Epithelial cell of esophagus (primary cell): ENCODE results near the gene CCDC40.

Experiments
- DNase-seq: peaks from one replicate; pipeline ENCODE4 v3.0.0; 2010; ENCODE audit warnings: low read depth
- H3K4me3 ChIP-seq: 2 replicates; pipeline ENCODE4 v1.5.1; 2011; ENCODE audit warnings: mild to moderate bottlenecking, low read length, control low read depth
- CTCF ChIP-seq: IDR thresholded peaks from 2 replicates; pipeline ENCODE4 v1.5.1; 2011; ENCODE audit warnings: low read depth, mild to moderate bottlenecking, low read length, control low read depth, inconsistent platforms; ENCODE audit not compliant: insufficient read depth; ENCODE audit errors: missing control alignments

Gene CCDC40

DNA sequence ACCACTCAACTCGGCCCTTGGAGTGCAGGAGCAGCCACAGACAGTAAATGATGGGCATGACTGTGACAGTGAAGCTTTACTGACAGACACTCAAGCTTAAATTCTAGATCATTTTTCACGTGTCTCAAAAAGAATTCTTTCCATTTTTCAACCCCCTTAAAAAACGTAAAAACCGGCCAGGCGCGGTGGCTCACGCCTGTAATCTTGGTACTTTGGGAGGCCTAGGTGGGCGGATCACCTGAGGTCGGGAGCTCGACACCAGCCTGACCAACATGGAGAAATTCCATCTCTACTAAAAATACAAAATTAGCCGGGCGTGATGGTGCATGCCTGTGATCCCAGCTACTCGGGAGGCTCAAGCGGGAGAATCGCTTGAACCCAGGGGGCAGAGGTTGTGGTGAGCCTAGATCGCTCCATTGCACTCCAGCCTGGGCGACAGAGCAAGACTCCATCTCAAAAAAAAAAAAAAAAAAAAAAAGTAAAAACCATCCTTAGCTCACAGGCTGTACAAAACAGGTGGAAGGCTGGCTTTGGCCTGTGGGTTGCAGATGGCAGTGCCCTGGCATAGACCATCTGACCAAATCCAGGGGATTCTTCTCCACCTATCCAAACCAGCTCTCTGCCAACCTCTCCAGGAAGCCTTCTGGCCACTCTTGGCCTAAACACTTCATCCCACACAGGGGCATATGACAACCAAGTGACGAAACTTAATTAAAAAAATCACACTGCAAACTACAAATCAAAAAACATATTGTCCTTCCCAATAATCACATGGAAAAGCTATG, 19.0 kb upstream of the CCDC40 start:
- no peak for DNase-seq
- no peak for TF ChIP-seq CTCF

DNA sequence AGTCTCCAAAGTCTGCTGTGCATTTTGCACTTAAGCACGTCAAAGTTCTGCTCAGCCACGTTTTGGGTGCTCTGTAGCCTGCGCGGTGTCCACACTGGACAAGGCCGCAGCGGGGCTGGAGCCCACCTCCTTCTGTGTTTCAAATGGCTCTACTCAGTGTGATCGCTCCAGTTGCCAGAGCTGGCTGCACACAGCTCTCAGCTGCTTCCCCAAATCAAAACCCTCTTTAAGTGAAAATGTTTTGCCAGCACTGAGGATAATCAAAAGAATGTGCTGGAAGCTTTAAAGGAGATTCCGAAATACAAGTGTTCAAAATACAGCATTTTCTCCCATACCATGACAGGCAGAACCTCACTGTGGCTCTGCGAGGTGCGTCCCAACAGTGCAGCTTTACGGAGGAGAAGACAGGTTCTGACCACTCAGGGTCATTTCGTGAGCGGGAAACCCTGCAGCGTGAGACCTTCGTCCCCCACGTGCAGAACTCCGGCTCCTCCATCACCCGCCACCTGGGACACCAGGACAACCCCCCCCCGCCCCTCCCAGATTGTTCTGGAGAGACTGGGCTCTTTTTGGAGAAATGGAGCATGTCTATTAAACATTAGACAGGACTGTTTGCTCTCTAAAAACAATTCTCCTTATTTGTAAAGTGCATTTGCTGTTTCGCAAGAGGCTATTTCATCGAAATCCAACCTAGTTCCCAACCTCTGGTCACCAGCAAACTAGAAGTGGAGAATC, 17.4 kb upstream of the CCDC40 start:
- TF ChIP-seq CTCF = no peak
- H3K4me3 ChIP-seq = no peak overlapping the region

More for the DNA sequence above, 19.0 kb upstream of the CCDC40 start:
- H3K4me3 ChIP-seq = no peak overlapping the region

DNA sequence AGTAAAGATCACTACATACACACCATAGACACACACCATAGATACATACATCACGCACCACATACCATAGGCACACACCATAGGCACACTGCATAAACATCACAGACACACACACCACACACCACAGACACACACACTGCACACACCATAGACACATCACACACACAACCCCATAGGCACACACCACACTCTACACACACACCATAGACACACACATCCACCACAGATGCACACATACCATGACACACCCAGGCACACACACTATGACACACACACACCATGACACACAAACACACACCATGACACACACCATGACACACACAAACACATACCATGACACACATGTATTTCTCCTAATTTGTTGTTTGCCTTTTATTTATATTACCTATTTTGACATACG, 14.8 kb upstream of the CCDC40 start:
- no peak for DNase-seq
- no peak overlapping the region for H3K4me3 ChIP-seq
- no peak for TF ChIP-seq CTCF

More for the DNA sequence above, 17.4 kb upstream of the CCDC40 start:
- no peak for DNase-seq

GRCh38 chr17:80023481-80024205, 12.8 kb upstream of the CCDC40 start:
- no peak overlapping the region for H3K4me3 ChIP-seq

DNA sequence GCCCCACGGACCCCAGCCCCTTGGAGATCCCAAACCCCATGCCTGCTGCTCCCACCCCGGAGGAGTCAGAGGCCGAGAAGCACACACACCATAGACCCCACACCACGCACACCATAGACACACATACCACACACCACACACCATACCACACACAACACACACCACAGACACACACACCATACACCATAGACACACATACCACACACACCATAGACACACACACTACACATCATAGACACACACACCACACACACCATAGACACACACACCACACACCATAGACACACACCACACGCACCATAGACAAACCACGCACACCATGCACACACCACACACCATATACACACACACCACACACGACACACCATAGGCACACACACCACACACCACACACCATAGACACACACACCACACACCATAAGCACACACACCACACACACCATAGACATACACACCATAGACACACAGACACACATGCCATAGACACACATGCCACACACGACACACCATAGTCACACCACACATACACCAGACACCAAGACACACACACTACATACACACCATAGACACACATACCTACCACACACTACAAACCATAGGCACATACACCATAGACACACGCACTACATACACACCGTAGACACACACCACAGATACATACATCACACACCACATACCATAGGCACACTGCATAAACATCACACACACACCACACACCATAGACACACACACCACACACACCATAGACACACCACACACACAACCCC, 12.1 kb upstream of the CCDC40 start:
- TF ChIP-seq CTCF = no peak
- no peak overlapping the region for H3K4me3 ChIP-seq
- DNase-seq = no peak

More at GRCh38 chr17:80023481-80024205, 12.8 kb upstream of the CCDC40 start:
- no peak for DNase-seq
- no peak for TF ChIP-seq CTCF

DNA sequence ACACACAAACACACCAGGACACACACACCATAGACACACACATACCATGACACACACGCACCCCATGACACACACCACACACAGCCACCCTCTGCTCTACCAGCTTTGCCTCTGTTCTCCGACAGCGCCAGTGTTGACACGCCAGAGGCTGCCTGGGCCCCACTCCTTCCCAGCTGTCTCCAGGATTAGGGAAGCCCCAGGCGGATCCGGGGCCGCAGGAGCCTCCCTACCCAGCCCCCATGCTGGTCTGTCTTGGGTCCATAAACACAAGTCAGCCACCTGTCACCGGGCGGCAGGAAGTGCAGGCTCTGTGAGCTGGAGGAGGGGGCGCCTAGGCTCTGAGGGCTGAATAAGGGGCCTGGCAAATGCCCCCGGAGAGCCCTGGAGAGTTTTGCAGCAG, 11.3 kb upstream of the CCDC40 start:
- TF ChIP-seq CTCF = no peak
- peak; percentile 55 for DNase-seq

More for the DNA sequence above, 11.3 kb upstream of the CCDC40 start:
- no peak overlapping the region for H3K4me3 ChIP-seq
